SK-N-SH treated with all-trans-retinoic acid at 6 μM for 48 hours (cell line): Measurements from ENCODE around the gene CYP2S1.

ENCODE experiments used
- BACH2 ChIP-seq: fragments of 250-450 bp; sonication (Bioruptor Pico); IDR thresholded peaks from 2 replicates; pipeline ENCODE4 v1.9.0; 2021; ENCODE audit warnings: mild to moderate bottlenecking, borderline replicate concordance
- CSDC2 ChIP-seq: fragments of 250-450 bp; sonication (Bioruptor Pico); IDR thresholded peaks from 2 replicates; pipeline ENCODE4 v1.5.0; 2020; ENCODE audit warnings: mild to moderate bottlenecking, moderate library complexity
- ESRRG ChIP-seq: fragments of 250-450 bp; sonication (Bioruptor Pico); IDR thresholded peaks from 2 replicates; pipeline ENCODE4 v1.6.1; 2021; ENCODE audit warnings: mild to moderate bottlenecking
- OSR1 ChIP-seq: fragments of 250-450 bp; sonication (Bioruptor Pico); IDR thresholded peaks from 2 replicates; pipeline ENCODE4 v1.8.0; 2022; ENCODE audit warnings: moderate library complexity, mild to moderate bottlenecking, inconsistent platforms
- ZC3H10 ChIP-seq: fragments of 250-450 bp; sonication (Bioruptor Pico); IDR thresholded peaks from 2 replicates; pipeline ENCODE4 v1.5.1; 2021; ENCODE audit warnings: mild to moderate bottlenecking, moderate library complexity
- ZFP3 ChIP-seq: fragments of 250-450 bp; sonication (Bioruptor Pico); IDR thresholded peaks from 2 replicates; pipeline ENCODE4 v1.5.0; 2020; ENCODE audit warnings: mild to moderate bottlenecking, moderate library complexity
- ZFP30 ChIP-seq: fragments of 450-650 bp; formaldehyde crosslinking; IDR thresholded peaks from 2 replicates; pipeline ENCODE4 v1.5.0; 2022; ENCODE audit warnings: mild to moderate bottlenecking, moderate library complexity
- ZNF565 ChIP-seq: fragments of 450-650 bp; formaldehyde crosslinking; conservative IDR thresholded peaks from 2 replicates; pipeline ENCODE4 v1.5.0; 2020; ENCODE audit warnings: low read depth, mild to moderate bottlenecking, moderate library complexity
- ZNF8 ChIP-seq: fragments of 450-650 bp; formaldehyde crosslinking; IDR thresholded peaks from 2 replicates; pipeline ENCODE4 v1.5.0; 2020; ENCODE audit warnings: mild to moderate bottlenecking, moderate library complexity
- TF ChIP-seq, protein P1 (sequence below): fragments of 250-450 bp; sonication (Bioruptor Pico); IDR thresholded peaks from 2 replicates; pipeline ENCODE4 v1.5.1; 2020; ENCODE audit warnings: low read depth, mild to moderate bottlenecking, moderate library complexity
- TF ChIP-seq, protein P2 (sequence below): fragments of 250-450 bp; sonication (Bioruptor Pico); IDR thresholded peaks from 2 replicates; pipeline ENCODE4 v1.8.0; 2020; ENCODE audit warnings: mild to moderate bottlenecking, moderate library complexity, borderline replicate concordance

DNA sequence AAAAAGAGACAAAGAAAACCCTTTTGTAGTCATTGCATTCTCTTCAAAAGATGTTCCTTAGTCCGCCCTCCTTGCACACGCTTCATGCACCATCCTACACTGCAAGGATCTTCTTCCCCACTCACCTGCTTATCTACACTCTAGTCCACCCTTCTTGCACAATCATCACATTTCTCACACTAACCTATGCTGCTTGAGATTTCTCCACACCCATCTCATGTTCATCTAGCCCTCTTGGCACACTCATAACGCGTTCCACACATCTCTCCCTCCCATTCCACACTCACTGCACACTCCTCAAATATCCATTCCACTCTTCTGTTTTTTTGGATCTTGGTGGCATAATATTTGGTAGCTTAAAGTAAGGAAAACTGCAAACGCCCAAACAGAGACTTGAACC, 48.8 kb downstream of the CYP2S1 start:
- TF ChIP-seq ESRRG (CRISPR knock-in tag) (no peak), BACH2 (CRISPR knock-in tag) (no peak), ZNF565 (no peak), ZFP30 (CRISPR knock-in tag) (no peak), ZNF8 (CRISPR knock-in tag) (no peak), ZC3H10 (CRISPR knock-in tag) (no peak), ZFP3 (no peak), CSDC2 (CRISPR knock-in tag) (no peak), OSR1 (CRISPR knock-in tag) (no peak)
- TF ChIP-seq, protein P1, sequence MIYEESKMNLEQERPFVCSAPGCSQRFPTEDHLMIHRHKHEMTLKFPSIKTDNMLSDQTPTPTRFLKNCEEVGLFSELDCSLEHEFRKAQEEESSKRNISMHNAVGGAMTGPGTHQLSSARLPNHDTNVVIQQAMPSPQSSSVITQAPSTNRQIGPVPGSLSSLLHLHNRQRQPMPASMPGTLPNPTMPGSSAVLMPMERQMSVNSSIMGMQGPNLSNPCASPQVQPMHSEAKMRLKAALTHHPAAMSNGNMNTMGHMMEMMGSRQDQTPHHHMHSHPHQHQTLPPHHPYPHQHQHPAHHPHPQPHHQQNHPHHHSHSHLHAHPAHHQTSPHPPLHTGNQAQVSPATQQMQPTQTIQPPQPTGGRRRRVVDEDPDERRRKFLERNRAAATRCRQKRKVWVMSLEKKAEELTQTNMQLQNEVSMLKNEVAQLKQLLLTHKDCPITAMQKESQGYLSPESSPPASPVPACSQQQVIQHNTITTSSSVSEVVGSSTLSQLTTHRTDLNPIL (CRISPR knock-in tag): no peak
- TF ChIP-seq, protein P2, sequence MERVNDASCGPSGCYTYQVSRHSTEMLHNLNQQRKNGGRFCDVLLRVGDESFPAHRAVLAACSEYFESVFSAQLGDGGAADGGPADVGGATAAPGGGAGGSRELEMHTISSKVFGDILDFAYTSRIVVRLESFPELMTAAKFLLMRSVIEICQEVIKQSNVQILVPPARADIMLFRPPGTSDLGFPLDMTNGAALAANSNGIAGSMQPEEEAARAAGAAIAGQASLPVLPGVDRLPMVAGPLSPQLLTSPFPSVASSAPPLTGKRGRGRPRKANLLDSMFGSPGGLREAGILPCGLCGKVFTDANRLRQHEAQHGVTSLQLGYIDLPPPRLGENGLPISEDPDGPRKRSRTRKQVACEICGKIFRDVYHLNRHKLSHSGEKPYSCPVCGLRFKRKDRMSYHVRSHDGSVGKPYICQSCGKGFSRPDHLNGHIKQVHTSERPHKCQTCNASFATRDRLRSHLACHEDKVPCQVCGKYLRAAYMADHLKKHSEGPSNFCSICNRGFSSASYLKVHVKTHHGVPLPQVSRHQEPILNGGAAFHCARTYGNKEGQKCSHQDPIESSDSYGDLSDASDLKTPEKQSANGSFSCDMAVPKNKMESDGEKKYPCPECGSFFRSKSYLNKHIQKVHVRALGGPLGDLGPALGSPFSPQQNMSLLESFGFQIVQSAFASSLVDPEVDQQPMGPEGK (CRISPR knock-in tag): no peak
